A549 (cell line): Measurements from ENCODE around the gene CPN1. TPM values are rescaled to one million over a fixed set of nuclear protein-coding genes. Genes with fewer than 3 reads are reported as not detected.

Experiments used
- ATAC-seq, 2 experiments: fragments of 200-7000 bp in 1 of 2; fragments of >200 bp in 1 of 2; cut with Nextera tagmentation in 1 of 2; cut with Tn5 transposase in 1 of 2; 3 replicates each; pipeline versions ENCODE4 v1.8.0 to v1.9.1; 2018 to 2020; ENCODE audit warnings: mild to moderate bottlenecking in 1 of 2, moderate library complexity in 1 of 2
- CTCF ChIA-PET: fragments of 300-600 bp; sonication (Branson Sonifier 250); formaldehyde crosslinking; extraction: SDS; loops from one replicate; lab custom pipeline; 2021; ENCODE audit warnings: antibody characterized with exemption, inconsistent platforms; lab: Yijun Ruan, JAX
- POLR2A ChIA-PET: fragments of 350-600 bp; formaldehyde crosslinking; extraction: SDS; loops from one replicate; lab custom pipeline; 2021; ENCODE audit warnings: antibody characterized with exemption, inconsistent platforms; lab: Yijun Ruan, JAX
- DNase-seq, 2 experiments: peaks; one replicate each; pipeline versions ENCODE4 v3.0.0 to v3.0.0-alpha.2; 2011 to 2016; ENCODE audit warnings: low read depth in 1 of 2, low spot score in 1 of 2
- FAIRE-seq: peaks from 2 replicates; lab custom pipeline; 2011; peaks lifted over from hg19 to GRCh38; lab: Jason Lieb, UNC
- H3K27ac ChIP-seq, 2 experiments: fragments of >200 bp; sonication (Bioruptor Twin); formaldehyde crosslinking; 3 replicates each; pipeline ENCODE4 v1.5.1; 2016 to 2017
- H3K4me1 ChIP-seq: fragments of >200 bp; sonication (Bioruptor Twin); formaldehyde crosslinking; 3 replicates; pipeline ENCODE4 v1.6.1; 2016
- H3K4me2 ChIP-seq: fragments of >200 bp; sonication (Bioruptor Twin); formaldehyde crosslinking; 3 replicates; pipeline ENCODE4 v1.6.1; 2016
- H3K4me3 ChIP-seq: fragments of >200 bp; sonication (Bioruptor Twin); formaldehyde crosslinking; 3 replicates; pipeline ENCODE4 v1.5.1; 2016
- H3K9me3 ChIP-seq: fragments of >200 bp; sonication (Bioruptor Twin); formaldehyde crosslinking; 3 replicates; pipeline ENCODE4 v1.6.1; 2016
- BHLHE40 ChIP-seq: IDR thresholded peaks from 2 replicates; pipeline ENCODE4 v1.6.1; 2012; ENCODE audit warnings: low read depth, low read length, inconsistent platforms
- CEBPB ChIP-seq, 2 experiments: fragments of >200 bp in 1 of 2; sonication (Bioruptor Twin) in 1 of 2; formaldehyde crosslinking in 1 of 2; IDR thresholded peaks; 2 replicates each; pipeline ENCODE4 v1.6.1; 2012 to 2016
- CHD2 ChIP-seq: fragments of 150-350 bp; IDR thresholded peaks from 2 replicates; pipeline ENCODE4 v1.6.1; 2014; ENCODE audit warnings: low read length; ENCODE audit not compliant: partially characterized antibody
- CHD4 ChIP-seq: fragments of 200-600 bp; sonication (generic); IDR thresholded peaks from 2 replicates; pipeline ENCODE4 v1.6.1; 2016; ENCODE audit warnings: antibody characterized with exemption, mild to moderate bottlenecking, borderline replicate concordance
- ESRRA ChIP-seq: fragments of 150-350 bp; IDR thresholded peaks from 2 replicates; pipeline ENCODE4 v1.6.1; 2014; ENCODE audit warnings: mild to moderate bottlenecking, low read length, borderline replicate concordance
- GATA3 ChIP-seq: IDR thresholded peaks from 2 replicates; pipeline ENCODE4 v1.6.1; 2012; ENCODE audit warnings: borderline replicate concordance
- HOXA7 ChIP-seq: fragments of 250-450 bp; sonication (Bioruptor Pico); IDR thresholded peaks from 2 replicates; pipeline ENCODE4 v1.5.0; 2020; ENCODE audit warnings: mild to moderate bottlenecking, moderate library complexity
- JUN ChIP-seq, 2 experiments: fragments of >200 bp; sonication (Bioruptor Twin); formaldehyde crosslinking; IDR thresholded peaks; 2 replicates in 1 of 2; 3 replicates in 1 of 2; pipeline ENCODE4 v1.6.1; 2016 to 2017
- KDM5A ChIP-seq: fragments of 200-600 bp; sonication (generic); IDR thresholded peaks from 2 replicates; pipeline ENCODE4 v1.6.1; 2016; ENCODE audit warnings: antibody characterized with exemption, mild to moderate bottlenecking
- MAFK ChIP-seq: fragments of 450-650 bp; IDR thresholded peaks from 2 replicates; pipeline ENCODE4 v1.6.1; 2014; ENCODE audit not compliant: partially characterized antibody
- MAZ ChIP-seq: fragments of 150-350 bp; IDR thresholded peaks from 2 replicates; pipeline ENCODE4 v1.6.1; 2014; ENCODE audit warnings: antibody characterized with exemption, low read depth, low read length, borderline replicate concordance
- MYC ChIP-seq: IDR thresholded peaks from 2 replicates; pipeline ENCODE4 v1.6.1; 2012; ENCODE audit warnings: mild to moderate bottlenecking, inconsistent platforms, low read length, improper control_type of control experiment, borderline replicate concordance
- POLR2AphosphoS2 ChIP-seq: conservative IDR thresholded peaks from 2 replicates; pipeline ENCODE4 v1.6.1; 2012; ENCODE audit warnings: low read length, improper control_type of control experiment, inconsistent platforms
- RCOR1 ChIP-seq: fragments of 150-350 bp; IDR thresholded peaks from 2 replicates; pipeline ENCODE4 v1.6.1; 2014; ENCODE audit warnings: antibody characterized with exemption, low read length, low read depth
- RFX5 ChIP-seq: fragments of 450-650 bp; IDR thresholded peaks from 2 replicates; pipeline ENCODE4 v1.7.1; 2014; ENCODE audit warnings: antibody characterized with exemption, mild to moderate bottlenecking, moderate library complexity
- WGBS: methylation state at CpG from one replicate; pipeline ENCODE4 v1.1.6; 2017; ENCODE audit errors: missing lambda C conversion rate; 5-methylcytosine and 5-hydroxymethylcytosine counted together
- polyA plus RNA-seq, 4 experiments: library from polyadenylated mRNA; depleted of rRNA in 3 of 4; stranded (reverse); fragments of >200 nt; fragmentation: RNase III in 1 of 4; extraction: RNeasy Plus Mini Kit Qiagen cat#74134 plus additional on column Dnase treatment in 1 of 4; gene quantifications; 2 replicates in 3 of 4; 3 replicates in 1 of 4; pipeline ENCODE4 v1.2.3, GENCODE V29; 2011 to 2017
- TF ChIP-seq, protein P1 (sequence below): fragments of >200 bp; sonication (Bioruptor Twin); formaldehyde crosslinking; IDR thresholded peaks from 3 replicates; pipeline ENCODE4 v1.5.1; 2016
- TF ChIP-seq, protein P2 (sequence below): fragments of 250-450 bp; sonication (Bioruptor Pico); IDR thresholded peaks from 2 replicates; pipeline ENCODE4 v1.5.0; 2020; ENCODE audit warnings: low read depth, mild to moderate bottlenecking, moderate library complexity
- TF ChIP-seq, protein P3 (sequence below): IDR thresholded peaks from 2 replicates; pipeline ENCODE4 v1.6.1; 2012; ENCODE audit warnings: low read depth, borderline replicate concordance
- TF ChIP-seq, protein P4 (sequence below): IDR thresholded peaks from 2 replicates; pipeline ENCODE4 v1.6.1; 2012
- TF ChIP-seq, protein P5 (sequence below): IDR thresholded peaks from 2 replicates; pipeline ENCODE4 v1.6.1; 2012
- TF ChIP-seq, protein P6 (sequence below): fragments of 250-450 bp; sonication (Bioruptor Pico); IDR thresholded peaks from 2 replicates; pipeline ENCODE4 v1.5.0; 2021; ENCODE audit warnings: mild to moderate bottlenecking, moderate library complexity, borderline replicate concordance

The CPN1 gene
- polyA plus RNA-seq, 2 of the 4 experiments (the other 2 are of a cell fraction) = 0.52 to 3.2 TPM

DNA sequence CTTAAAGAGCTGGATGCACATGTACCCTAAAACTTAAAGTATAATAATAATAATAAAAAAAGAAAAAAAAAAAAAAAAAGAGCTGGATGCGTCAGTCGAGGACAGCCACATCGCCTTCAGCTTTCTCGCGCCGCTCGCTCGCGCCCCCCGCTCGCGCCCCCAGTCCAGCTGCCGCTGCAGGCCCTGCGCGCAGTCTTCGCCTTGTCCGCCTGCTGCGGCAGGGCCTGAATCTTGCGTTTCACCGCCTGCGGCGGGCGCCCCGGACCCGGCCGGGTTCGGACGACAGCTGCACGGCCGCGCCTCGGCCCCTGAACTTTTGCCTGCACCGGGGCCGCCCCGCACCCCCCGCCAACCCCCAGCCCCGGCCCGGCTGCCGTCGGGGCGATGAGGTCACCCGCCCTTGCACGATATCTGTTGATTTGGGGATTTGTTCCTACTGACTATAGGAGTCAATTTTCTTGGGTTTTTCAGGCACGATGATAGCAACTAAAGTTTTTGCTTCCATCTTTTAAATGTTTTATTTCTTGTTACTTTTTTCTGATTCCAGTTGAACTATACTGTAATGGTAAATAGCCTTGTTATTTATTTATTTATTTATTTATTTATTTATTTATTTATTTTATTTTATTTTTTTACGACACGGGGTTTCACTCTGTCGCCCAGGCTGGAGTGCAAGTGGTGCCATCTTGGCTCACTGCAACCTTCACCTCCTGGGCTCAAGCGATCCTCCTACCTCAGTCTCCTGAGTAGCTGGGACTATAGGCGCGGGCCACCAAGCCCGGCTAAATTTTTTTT is 33.5 kb upstream of the CPN1 start:
- DNase-seq (no peak), ATAC-seq (no peak), FAIRE-seq (no peak)
- POLR2A ChIA-PET = no interaction called here
- H3K4me3 ChIP-seq = no peak overlapping the region
- CTCF ChIA-PET = interaction anchor here (0.6 kb wide), 1 partner anchor 14 kb away, joined by 3 read pairs; no protein-coding TSS in a partner anchor
- no peak overlapping the region for H3K4me2 ChIP-seq
- H3K27ac ChIP-seq = no peak overlapping the region
- TF ChIP-seq CHD2 (no peak), CEBPB (IDR thresholded peaks at IDR 0.05) (no peak), MYC (no peak), RFX5 (no peak), MAZ (no peak), HOXA7 (CRISPR knock-in tag) (no peak), BHLHE40 (no peak)
- TF ChIP-seq, protein P1, sequence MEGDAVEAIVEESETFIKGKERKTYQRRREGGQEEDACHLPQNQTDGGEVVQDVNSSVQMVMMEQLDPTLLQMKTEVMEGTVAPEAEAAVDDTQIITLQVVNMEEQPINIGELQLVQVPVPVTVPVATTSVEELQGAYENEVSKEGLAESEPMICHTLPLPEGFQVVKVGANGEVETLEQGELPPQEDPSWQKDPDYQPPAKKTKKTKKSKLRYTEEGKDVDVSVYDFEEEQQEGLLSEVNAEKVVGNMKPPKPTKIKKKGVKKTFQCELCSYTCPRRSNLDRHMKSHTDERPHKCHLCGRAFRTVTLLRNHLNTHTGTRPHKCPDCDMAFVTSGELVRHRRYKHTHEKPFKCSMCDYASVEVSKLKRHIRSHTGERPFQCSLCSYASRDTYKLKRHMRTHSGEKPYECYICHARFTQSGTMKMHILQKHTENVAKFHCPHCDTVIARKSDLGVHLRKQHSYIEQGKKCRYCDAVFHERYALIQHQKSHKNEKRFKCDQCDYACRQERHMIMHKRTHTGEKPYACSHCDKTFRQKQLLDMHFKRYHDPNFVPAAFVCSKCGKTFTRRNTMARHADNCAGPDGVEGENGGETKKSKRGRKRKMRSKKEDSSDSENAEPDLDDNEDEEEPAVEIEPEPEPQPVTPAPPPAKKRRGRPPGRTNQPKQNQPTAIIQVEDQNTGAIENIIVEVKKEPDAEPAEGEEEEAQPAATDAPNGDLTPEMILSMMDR = no peak
- TF ChIP-seq, protein P2, sequence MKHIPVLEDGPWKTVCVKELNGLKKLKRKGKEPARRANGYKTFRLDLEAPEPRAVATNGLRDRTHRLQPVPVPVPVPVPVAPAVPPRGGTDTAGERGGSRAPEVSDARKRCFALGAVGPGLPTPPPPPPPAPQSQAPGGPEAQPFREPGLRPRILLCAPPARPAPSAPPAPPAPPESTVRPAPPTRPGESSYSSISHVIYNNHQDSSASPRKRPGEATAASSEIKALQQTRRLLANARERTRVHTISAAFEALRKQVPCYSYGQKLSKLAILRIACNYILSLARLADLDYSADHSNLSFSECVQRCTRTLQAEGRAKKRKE (CRISPR knock-in tag) = no peak
- H3K9me3 ChIP-seq = no peaks in the 10 kb centered on the region
- H3K4me1 ChIP-seq = no peaks in the 10 kb centered on the region
- WGBS = 82% methylated on average over 51 of the region's 51 CpGs

DNA sequence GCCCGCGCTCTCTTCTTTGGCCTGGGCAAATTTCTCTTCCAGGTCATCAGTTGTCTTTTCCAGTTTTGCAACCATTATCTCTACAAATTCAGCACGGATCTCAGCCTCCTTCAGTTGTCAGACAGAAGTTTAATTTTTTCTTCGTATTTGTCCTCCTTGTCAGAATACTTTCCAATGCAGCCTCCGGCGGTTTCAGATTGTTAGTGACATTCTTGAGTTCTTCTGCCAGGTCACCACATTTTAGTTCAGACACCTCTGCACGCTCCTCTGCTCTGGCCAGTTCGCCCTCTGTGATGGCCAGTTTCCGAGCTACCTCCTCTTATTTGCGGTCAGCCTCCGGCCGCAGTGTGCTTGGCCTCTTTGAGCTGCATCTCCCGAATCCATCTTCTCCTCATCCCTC is 32.8 kb upstream of the CPN1 start:
- no peak for ATAC-seq
- DNase-seq = no peak
- H3K4me2 ChIP-seq = no peak overlapping the region
- H3K27ac ChIP-seq = no peak overlapping the region
- no peak for FAIRE-seq
- H3K4me1 ChIP-seq = no peaks in the 10 kb centered on the region
- ChIA-PET CTCF (no interaction called here), POLR2A (no interaction called here)
- H3K4me3 ChIP-seq = no peak overlapping the region
- WGBS = 84% methylated on average over 13 of the region's 13 CpGs
- no peaks in the 10 kb centered on the region for H3K9me3 ChIP-seq
- TF ChIP-seq, protein P3, sequence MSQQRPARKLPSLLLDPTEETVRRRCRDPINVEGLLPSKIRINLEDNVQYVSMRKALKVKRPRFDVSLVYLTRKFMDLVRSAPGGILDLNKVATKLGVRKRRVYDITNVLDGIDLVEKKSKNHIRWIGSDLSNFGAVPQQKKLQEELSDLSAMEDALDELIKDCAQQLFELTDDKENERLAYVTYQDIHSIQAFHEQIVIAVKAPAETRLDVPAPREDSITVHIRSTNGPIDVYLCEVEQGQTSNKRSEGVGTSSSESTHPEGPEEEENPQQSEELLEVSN = no peak
- TF ChIP-seq GATA3 (no peak), JUN (IDR thresholded peaks at IDR 0.05) (no peak), KDM5A (no peak)
- TF ChIP-seq, protein P4, sequence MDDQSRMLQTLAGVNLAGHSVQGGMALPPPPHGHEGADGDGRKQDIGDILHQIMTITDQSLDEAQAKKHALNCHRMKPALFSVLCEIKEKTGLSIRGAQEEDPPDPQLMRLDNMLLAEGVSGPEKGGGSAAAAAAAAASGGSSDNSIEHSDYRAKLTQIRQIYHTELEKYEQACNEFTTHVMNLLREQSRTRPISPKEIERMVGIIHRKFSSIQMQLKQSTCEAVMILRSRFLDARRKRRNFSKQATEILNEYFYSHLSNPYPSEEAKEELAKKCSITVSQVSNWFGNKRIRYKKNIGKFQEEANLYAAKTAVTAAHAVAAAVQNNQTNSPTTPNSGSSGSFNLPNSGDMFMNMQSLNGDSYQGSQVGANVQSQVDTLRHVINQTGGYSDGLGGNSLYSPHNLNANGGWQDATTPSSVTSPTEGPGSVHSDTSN = no peak

DNA sequence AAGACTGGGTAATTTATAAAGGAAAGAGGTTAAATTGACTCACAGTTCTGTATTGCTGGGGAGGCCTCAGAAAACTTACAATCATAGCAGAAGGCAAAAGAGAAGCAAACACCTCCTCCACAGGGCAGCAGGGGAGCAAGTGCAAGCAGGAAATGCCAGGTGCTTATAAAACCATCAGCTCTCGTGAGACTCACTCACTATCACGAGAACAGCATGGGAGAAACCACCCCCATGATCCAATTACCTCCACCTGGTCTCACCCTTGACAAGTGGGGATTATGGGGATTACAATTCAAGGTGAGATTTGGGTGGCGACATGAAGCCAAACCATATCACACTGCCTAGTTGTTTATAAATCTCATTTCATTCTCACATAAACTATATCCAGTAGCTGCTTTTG is 28.0 kb upstream of the CPN1 start:
- H3K4me3 ChIP-seq = no peak overlapping the region
- H3K4me2 ChIP-seq = no peak overlapping the region
- no peak for FAIRE-seq
- ChIA-PET POLR2A (no interaction called here), CTCF (interaction anchor here (0.9 to 1.4 kb wide), 2 partner anchors 9 kb away, joined by 4 read pairs; no protein-coding TSS in a partner anchor)
- ATAC-seq = no peak
- no peaks in the 10 kb centered on the region for H3K4me1 ChIP-seq
- H3K27ac ChIP-seq = no peak overlapping the region
- no peak for DNase-seq
- WGBS = 59% methylated on average over 3 of the region's 3 CpGs
- H3K9me3 ChIP-seq = no peaks in the 10 kb centered on the region
- TF ChIP-seq CHD2 = peak; percentile 64
- no peak for TF ChIP-seq MAFK
- TF ChIP-seq, protein P3 = no peak
- TF ChIP-seq CHD4 = no peak
- no peak for TF ChIP-seq POLR2AphosphoS2
- TF ChIP-seq ESRRA = no peak
- TF ChIP-seq RFX5 = no peak
- TF ChIP-seq, protein P5, sequence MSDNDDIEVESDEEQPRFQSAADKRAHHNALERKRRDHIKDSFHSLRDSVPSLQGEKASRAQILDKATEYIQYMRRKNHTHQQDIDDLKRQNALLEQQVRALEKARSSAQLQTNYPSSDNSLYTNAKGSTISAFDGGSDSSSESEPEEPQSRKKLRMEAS = no peak
- TF ChIP-seq RCOR1 = no peak
- TF ChIP-seq JUN (IDR thresholded peaks at IDR 0.05) = no peak
- TF ChIP-seq, protein P6, sequence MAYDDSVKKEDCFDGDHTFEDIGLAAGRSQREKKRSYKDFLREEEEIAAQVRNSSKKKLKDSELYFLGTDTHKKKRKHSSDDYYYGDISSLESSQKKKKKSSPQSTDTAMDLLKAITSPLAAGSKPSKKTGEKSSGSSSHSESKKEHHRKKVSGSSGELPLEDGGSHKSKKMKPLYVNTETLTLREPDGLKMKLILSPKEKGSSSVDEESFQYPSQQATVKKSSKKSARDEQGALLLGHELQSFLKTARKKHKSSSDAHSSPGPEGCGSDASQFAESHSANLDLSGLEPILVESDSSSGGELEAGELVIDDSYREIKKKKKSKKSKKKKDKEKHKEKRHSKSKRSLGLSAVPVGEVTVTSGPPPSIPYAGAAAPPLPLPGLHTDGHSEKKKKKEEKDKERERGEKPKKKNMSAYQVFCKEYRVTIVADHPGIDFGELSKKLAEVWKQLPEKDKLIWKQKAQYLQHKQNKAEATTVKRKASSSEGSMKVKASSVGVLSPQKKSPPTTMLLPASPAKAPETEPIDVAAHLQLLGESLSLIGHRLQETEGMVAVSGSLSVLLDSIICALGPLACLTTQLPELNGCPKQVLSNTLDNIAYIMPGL = no peak
